Measurements from ENCODE around the gene ZNF549.
"Not testable (repeated sequence)": the region's sequence is repeated elsewhere in the genome, so short reads cannot be mapped to it uniquely, and the experiment has no call there.

ZNF549 gene

GRCh38 chr19:57527136-57527881 is at the start of gene ZNF549:
Gene ZNF549, plus strand, starts transcription at chr19:57527356. Its CDS starts 218 bp downstream, at chr19:57527574.
- peak; percentile 79 for DNase-seq

- peak; percentile 84 to 87 for DNase-seq
These were observed 39.5 kb upstream of the ZNF549 start, which contains the start of gene ZNF419 for GRCh38 chr19:57487477-57488298. Gene ZNF419, plus strand, starts transcription at chr19:57487750. Its CDS starts 201 bp downstream, at chr19:57487951.

- not testable (repeated sequence) for DNase-seq
These were observed 38.9 kb upstream of the ZNF549 start for GRCh38 chr19:57488299-57488644.

DNA sequence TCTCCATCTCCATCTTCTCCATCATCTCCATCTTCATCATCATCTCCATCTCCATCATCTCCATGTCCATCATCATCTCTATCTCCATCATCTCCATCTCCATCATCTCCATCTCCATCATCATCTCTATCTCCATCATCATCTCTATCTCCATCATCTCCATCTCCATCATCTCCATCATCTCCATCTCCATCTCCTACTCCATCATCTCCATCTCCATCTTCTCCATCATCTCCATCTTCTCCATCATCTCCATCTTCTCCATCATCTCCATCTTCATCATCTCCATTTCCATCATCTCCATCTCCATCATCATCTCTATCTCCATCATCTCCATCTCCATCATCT is 27.9 kb upstream of the ZNF549 start:
- DNase-seq: not testable (repeated sequence)

DNA sequence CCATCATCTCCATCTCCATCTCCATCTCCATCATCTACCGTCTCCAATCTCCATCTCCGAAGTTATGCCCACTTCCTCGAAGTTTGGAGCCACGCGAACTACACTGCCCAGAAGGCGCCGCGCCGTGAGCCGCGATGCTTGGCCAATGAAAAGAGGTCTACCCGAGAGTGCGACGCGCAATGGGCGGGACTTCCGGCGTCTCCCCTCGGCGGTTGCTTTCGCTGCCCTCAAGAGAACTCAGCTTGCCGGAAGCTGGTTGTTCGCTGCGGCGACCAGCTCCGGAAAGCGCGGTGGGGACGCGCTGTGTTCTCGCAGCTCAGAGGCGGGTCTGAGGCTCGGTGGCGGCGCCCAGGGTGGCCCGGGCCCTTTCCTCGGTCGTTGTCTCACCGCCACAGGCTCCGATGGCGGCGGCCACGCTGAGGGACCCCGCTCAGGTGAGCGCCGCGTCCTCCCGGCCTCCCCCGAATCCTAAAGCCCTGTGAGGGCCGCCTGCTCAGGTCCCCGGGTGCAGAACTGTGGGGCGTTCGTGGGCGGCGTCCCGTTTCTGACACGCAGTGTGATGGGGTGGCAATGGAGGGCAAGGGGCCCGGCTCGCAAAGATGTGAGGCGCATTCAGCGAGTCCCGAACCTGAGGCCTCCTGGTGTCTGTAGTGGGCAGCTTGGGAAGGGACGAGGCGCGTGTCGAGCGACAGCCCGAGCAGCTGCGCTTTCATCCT is 27.3 kb upstream of the ZNF549 start, which contains the start of gene ZNF773:
Gene ZNF773, plus strand, starts transcription at position 259 of the 716 bp plus-strand sequence. Its CDS starts 143 bp downstream, at position 402.
- DNase-seq: peak; percentile 89 to 93

DNA sequence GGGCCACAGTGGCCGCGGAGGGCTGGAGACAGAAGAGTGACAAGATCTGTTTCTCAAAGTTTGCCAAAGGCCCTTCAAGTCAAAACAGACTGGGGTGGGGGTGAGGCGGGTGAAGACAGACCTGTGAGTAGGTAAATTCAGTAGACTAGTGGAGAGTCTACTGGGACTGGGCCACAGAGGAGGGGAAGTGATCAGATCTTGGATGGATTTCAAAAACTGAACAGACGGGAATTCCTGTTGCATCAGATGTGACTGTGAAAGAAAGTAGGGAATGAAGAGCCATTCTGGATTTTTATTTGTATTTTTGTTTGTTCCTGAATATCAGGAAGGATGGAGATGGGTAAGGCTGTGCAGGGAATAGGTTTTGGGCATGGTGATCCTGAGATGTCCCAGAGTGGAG is 26.8 kb upstream of the ZNF549 start:
- DNase-seq: not testable (repeated sequence)

DNA sequence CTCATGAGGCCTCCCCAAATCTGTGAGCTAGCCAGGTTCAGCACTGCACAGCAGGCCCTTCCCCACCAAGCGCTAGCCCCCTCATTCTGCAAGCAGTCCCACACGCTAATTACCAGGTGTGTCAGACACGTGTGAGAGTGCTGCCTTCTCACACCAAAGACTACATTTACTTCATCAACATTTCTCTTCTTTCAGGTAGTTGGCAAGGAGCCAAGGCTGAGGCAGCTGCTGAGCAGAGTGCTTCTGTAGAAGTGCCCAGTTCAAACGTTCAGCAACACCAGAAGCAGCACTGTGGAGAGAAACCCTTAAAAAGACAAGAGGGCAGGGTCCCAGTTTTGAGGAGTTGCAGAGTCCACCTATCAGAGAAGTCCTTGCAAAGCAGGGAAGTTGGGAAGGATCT is 21.0 kb upstream of the ZNF549 start:
- DNase-seq: no peak

DNA sequence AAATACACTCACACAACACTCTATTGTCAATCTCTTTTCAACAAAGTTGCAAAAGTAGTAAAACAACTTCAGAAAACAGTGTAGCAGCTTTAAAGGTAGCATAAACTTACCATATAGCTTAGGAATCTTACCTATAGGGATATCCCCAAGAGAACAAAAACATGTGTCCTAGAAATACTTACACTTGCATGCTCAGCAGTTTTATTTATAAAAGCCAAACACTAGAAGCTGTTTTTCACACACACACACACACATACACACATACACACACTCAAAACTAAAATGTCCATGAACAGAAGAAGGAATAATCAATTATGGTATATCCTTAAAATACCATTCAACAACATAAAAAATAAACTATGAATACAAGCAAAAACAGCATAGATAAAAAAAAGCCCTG is 15.7 kb upstream of the ZNF549 start:
- no peak for DNase-seq

DNA sequence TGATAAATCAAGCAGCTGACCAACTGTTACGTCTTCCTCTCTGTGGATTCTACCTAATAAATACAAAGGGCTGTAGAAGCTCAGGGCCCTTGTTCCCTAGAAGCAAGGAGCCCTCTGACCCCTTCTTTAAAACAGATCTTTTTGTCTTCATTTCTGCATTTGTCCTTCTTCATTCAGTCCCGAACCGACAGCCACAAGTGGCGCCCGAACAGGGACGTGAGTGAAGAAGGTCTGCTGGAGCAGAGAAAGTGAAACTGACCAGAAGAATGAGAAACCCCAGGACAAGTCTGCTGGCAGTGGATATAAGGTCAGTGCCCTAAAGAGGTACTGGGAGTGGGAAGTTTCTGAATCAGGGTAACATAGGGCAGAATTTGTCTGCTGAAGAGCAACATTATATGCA is 14.3 kb upstream of the ZNF549 start:
- DNase-seq: no peak

GRCh38 chr19:57515255-57515654 is 11.9 kb upstream of the ZNF549 start:
- DNase-seq: no peak

GRCh38 chr19:57518021-57518420 is 9.1 kb upstream of the ZNF549 start:
- not testable (repeated sequence) for DNase-seq

DNA sequence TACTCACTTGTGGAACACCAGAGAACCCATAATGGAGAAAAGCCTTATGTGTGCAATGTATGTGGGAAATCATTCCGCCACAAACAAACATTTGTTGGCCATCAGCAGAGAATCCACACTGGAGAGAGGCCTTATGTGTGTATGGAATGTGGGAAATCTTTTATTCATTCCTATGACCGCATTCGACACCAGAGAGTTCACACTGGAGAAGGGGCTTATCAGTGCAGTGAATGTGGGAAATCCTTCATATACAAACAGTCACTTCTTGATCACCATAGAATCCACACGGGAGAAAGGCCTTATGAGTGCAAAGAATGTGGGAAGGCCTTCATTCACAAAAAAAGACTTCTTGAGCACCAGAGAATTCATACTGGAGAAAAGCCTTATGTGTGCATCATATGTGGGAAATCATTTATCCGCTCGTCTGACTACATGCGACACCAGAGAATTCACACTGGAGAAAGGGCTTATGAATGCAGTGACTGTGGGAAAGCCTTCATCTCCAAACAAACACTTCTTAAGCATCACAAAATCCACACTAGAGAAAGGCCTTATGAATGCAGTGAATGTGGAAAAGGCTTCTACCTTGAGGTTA is 10.9 kb downstream of the ZNF549 start:
- DNase-seq: no peak

DNA sequence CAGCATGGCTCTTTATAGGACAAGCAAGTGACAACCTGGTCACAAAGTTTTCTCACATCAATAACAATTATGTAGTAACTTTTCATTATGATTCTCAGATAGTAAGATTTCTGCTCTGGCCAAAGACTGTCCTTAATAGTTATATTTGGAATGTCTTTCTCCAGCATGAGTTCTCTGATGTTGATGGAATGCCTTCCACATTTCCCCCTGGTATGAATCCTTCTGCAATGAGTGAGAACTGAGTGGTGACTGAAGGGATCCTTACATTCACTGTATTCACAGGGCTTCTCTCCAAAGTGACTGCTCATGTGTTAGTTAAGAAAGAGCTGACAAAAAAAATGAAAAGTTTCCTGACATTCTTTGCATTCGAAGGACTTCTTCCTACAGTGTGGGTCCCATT is 19.4 kb downstream of the ZNF549 start:
- DNase-seq: no peak

- DNase-seq: no peak
These were observed 25.3 kb downstream of the ZNF549 start for GRCh38 chr19:57552432-57552831.

GRCh38 chr19:57557659-57558058 is 30.5 kb downstream of the ZNF549 start:
- DNase-seq: no peak

GRCh38 chr19:57558525-57558924 is 31.4 kb downstream of the ZNF549 start:
- no peak for DNase-seq

GRCh38 chr19:57559008-57559403 is 31.9 kb downstream of the ZNF549 start:
- peak; percentile 5 to 6 for DNase-seq

DNA sequence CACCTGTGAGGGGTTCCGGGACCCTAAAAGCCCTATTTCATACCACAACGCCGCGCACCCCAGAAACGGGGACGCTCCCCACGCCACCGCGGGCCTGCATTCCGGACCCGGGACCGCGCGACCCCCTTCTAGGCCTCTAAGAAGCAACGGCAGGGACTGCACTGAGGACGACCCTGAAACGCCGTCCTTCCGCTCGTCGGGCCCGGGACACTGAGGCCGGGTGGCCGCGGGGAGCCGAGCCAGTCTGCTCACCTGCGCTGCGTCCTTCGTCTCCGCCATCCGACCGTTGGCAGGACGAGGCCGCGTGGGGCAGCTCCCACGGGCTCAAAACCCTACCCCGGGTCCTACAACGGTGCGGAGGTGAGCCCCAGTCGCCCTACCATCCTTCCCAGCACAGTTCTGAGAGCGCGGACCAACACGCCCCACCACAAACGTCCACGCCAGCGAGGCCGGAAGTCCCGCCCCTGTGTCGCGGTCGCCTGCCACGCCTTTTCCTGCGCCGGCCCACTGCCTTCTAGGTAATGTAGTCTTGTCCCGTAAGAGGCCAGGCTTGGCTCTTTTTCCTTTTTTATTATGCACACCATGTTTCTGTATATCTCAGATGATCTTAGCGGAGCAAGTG is 32.4 kb downstream of the ZNF549 start, which contains the start of gene ZNF550:
Gene ZNF550, minus strand, starts transcription at position 460 of the 622 bp plus-strand sequence. Its CDS starts 181 bp downstream, at position 279.
- DNase-seq: peak; percentile 78 to 81

GRCh38 chr19:57560049-57560491 is 32.9 kb downstream of the ZNF549 start:
- DNase-seq: no peak

DNA sequence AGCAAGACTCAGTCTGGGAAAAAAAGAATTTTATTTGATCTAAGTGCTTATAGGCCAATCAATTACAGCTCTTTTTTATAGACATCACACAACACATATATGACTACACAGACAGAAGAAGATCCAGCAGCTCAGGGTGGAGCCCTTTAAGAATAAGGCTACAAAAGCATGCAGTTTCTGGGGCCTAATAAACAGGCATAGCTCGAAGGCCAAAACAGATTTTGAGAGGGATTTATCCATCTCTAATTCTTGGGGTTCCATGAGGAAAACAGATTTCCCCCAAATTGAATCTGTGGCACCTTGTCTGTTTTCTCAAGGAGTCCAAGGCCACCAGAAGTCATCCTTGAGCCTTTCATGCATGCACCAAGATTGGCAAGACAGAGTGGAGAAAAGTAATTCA is 36.4 kb downstream of the ZNF549 start:
- no peak for DNase-seq

DNA sequence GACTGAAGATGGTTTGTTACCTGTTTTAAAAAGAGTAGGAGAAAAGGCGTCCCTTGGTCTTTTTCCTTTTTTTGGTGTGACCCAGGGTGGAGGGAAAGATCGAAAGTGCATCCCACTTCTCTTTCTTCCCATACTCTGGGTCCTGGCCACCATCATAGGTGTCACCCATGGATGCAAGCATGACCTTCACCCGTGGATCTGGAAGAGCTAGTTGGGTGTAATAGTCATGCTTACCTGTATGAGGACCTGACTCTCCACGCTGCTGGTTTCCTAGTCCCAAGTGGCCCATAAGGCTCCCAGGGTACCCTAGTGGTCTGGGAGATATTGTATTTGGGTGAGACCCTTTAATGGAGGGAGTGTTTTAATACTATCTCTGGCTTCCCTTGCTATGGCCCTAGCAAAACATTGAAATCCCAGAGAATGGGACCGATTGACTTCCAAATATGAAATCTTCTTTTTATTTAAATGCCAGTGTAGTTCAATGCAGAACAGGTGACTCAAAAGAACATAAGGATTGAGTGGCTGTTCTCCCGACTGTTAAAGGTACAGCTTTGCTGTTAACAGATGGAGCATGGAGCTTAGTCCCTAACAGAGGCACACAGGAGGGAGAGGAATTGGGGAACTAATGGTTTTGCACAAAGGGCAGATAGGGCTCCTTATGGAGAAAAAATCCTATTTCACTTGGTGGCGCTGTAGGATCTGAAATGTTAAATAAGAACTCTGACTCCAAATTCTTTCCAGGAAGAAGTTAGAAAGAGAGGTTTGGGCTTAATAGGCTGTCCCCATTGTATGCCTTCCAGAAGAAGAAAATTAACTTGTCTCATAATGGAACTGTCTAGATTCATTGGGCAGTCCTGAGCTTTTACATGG is 39.5 kb downstream of the ZNF549 start:
- no peak for DNase-seq
